Activated CD8-positive, alpha-beta memory T cell treated with anti-CD3 and anti-CD28 coated beads, Interleukin-2, amount 50 U/mL, for 48 hours (primary cell): Measurements from ENCODE around the gene HEPH.
"Not testable (repeated sequence)": the region's sequence is repeated elsewhere in the genome, so short reads cannot be mapped to it uniquely, and the experiment has no call there.

Experiments used
- DNase-seq: peaks from one replicate; pipeline ENCODE4 v3.0.0-alpha.2; 2020

The HEPH gene

DNA sequence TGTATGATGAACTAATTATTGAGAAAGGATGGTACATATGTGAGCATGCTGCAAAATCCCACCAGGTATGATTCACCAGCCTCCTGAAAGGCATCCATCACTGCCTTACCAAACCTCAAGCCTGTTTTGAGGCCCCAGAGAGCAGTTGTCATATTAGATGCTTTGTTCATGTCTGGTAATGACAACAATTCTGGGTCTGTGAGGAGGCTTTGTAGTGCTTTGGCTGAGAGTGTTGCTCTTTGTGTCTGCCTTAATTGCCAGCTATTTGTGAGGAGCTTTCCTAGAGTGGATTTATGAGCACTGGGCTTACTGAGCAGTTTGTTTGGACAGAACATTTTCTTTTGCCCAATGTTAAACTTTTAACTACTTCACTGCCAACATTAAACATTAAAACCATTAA lies 69.2 kb downstream of the HEPH start:
- no peak for DNase-seq

- not testable (repeated sequence) for DNase-seq
Measured at GRCh38 chrX:66233904-66234303, 69.9 kb downstream of the HEPH start.

GRCh38 chrX:66255359-66255967 lies 91.4 kb downstream of the HEPH start:
- no peak for DNase-seq

DNA sequence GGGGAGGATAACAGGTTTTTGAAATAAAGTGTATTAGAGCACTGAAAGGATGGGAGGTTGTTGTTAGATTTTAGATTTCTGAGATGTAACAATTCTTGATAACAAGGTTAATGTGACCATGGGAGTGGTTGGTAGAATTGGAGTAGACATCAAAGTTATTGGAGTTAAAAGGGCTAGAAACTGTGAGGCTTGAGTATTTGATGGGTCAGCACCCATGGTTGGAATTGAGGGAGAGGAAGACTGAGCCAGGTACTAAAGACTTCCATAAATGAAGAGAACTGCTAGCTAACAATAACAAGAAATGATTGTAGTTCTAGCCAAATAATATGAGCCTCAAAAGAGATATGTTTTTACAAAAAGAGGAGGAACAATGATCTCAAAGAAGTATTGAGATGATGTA lies 98.8 kb downstream of the HEPH start:
- no peak for DNase-seq
